Skeletal muscle tissue (tissue), 4 donors: ENCODE data around the gene MRPL4. TPM values are rescaled to one million over a fixed set of nuclear protein-coding genes. Genes with fewer than 3 reads are reported as not detected.
A peak's percentile ranks its signal among the peaks of the same experiment; 100 is the strongest.
"Not testable (repeated sequence)": the region's sequence is repeated elsewhere in the genome, so short reads cannot be mapped to it uniquely, and the experiment has no call there.

Experiments used
- H3K27ac ChIP-seq: one replicate; pipeline ENCODE4 v1.7.0; 2013; ENCODE audit warnings: mild to moderate bottlenecking, low read depth, low read length, inconsistent platforms
- H3K27me3 ChIP-seq, 3 donors: one replicate each; pipeline ENCODE4 v1.7.0; 2013; ENCODE audit warnings: low read length in 3 of 3; ENCODE audit not compliant: control insufficient read depth in 3 of 3, insufficient read depth in 3 of 3
- H3K36me3 ChIP-seq, 3 donors: one replicate each; pipeline ENCODE4 v1.7.0; 2013; ENCODE audit warnings: low read length in 3 of 3; ENCODE audit not compliant: control insufficient read depth in 3 of 3, insufficient read depth in 3 of 3
- H3K4me1 ChIP-seq, 3 donors: one replicate each; pipeline ENCODE4 v1.7.0; 2013; ENCODE audit warnings: low read length in 3 of 3, mild to moderate bottlenecking in 3 of 3; ENCODE audit not compliant: control insufficient read depth in 3 of 3, insufficient read depth in 3 of 3
- H3K4me3 ChIP-seq, 3 donors: one replicate each; pipeline ENCODE4 v1.7.0; 2013; ENCODE audit warnings: low read length in 3 of 3
- H3K9ac ChIP-seq, 3 donors: one replicate each; pipeline ENCODE4 v1.7.0; 2013; ENCODE audit warnings: low read length in 3 of 3, mild to moderate bottlenecking in 3 of 3, moderate library complexity in 2 of 3, low read depth in 1 of 3
- H3K9me3 ChIP-seq, 3 donors: one replicate each; pipeline ENCODE4 v1.7.0; 2013; ENCODE audit warnings: low read length in 3 of 3; ENCODE audit not compliant: control insufficient read depth in 3 of 3
- total RNA-seq: library from RNA; depleted of rRNA; stranded (reverse); fragments of >200 nt; gene quantifications from one replicate; pipeline ENCODE4 v1.2.3, GENCODE V29; 2014
- donor health status: Osteomylitis.

Gene MRPL4
- total RNA-seq, 1 donor from 2014 or later = 7.8 TPM

DNA sequence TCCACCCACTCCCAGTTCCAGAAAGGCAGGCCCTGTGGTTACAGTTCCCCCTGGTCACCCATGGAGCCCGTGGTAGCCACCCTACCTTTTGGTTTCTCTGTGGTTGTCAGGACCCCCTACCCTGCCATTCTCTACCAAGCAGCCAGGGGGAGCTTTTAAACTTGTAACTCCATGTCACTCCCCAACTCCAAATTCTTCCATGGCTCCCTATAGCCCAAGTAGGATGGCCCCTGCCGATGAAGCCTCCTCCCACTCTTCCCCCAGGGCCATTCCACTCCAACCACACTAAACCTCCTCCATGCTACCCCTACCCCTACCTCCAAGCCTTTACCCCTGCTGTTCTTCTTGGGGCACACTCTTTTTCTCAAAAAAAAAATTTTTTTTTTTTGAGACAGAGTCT, 23.1 kb upstream of the MRPL4 start:
- H3K36me3 ChIP-seq = peaks cover 4 to 5% (median 5%) of the 10 kb centered on the region in 3 donors
- H3K27ac ChIP-seq = no peak overlapping the region
- peaks cover 8 to 18% (median 16%) of the 10 kb centered on the region in 3 donors for H3K4me1 ChIP-seq
- H3K4me3 ChIP-seq = no peak overlapping the region
- H3K27me3 ChIP-seq = peaks cover 5 to 36% (median 11%) of the 10 kb centered on the region in 3 donors
- H3K9me3 ChIP-seq = no peaks in the 10 kb centered on the region
- H3K9ac ChIP-seq = no peak overlapping the region

DNA sequence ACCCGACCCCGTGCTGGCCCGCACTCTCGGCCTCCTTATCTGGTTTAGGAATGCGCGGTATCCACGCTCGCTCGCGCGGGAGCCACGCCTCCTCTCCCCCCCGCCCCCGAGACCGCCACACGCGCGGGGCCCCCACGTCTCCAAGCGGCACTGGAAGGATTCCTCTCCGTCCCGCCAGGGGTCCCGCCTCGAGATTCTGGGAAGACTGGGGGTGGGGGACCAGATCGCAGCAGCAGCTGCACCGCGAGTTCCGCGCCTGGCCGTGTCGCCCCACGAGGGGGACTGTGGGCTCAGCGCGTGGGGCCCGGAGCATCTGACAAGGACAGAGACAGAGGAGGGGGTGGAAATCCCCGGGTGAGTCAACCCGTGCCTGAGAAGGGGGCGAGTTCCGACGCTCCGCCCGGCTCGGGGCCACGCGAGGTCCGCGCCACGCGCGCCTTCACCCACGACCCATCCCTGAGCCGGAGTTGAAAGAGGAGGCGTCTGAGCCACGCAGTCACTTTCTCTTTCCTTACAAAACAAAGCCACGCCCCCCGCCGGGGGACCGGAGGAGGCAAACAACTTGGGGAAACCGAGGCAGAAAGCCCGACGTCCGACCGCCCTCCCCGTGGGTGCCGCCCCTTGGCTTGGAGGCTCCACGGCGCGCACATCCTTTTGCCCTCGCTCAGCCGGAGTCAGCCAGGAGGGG, 21.7 kb upstream of the MRPL4 start:
- Histone ChIP-seq H3K9me3 (no peaks in the 10 kb centered on the region), H3K36me3 (no peaks in the 10 kb centered on the region), H3K27me3 (peaks cover 5 to 36% (median 11%) of the 10 kb centered on the region in 3 donors), H3K9ac (peak overlapping the region; percentile 54 to 79 (median 74)), H3K4me3 (peak overlapping the region; percentile 71 to 75 (median 73)), H3K4me1 (peaks cover 8 to 18% (median 16%) of the 10 kb centered on the region in 3 donors), H3K27ac (peak overlapping the region; percentile 75)

DNA sequence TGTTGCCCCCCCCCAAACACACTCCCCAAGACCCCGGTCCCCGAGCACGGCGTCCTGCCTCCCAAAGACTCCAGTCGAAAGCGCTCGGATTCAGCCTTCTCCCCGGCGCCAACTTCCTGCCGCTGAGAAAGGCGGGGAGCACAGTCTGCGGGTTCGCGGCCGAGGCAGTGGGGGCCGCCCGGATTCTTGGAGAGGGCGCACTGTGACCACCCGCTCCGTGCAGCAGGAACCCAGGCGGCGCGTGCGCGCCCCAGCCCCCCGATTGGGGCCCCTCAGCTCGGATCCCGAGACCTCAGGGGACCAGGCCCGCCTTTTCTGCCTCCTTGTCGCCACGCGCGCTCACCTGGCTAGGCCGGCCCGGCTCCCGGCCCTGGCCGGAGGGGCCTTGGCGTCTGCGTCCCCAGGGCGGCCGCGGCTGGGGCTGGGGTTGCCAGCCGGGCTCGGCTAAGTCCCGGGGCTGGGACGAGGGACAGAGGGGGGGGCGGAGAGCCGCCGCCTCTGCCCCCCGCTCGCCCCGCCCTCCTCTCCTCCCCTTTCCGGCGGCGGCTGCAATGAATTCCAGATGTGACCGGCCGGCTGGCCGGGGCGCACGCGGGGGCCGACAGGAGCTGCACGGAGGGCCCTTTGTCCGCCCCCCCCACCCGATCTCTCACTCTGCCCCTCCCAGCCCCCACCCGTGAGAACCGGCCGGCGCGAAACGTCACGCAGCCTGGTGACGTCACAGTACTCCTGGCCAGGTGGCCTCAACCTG, 21.0 kb upstream of the MRPL4 start, which contains the start of gene S1PR2:
Gene S1PR2 (minus strand): TSS at position 471 of the 751 bp plus-strand sequence. CDS start 6,426 bp downstream, outside the sequence.
- H3K4me1 ChIP-seq = peaks cover 8 to 19% (median 18%) of the 10 kb centered on the region in 3 donors
- peak within 1 kb of the TSS; percentile 71 to 75 (median 73) for H3K4me3 ChIP-seq
- H3K27ac ChIP-seq = peak within 1 kb of the TSS; percentile 75
- no peaks in the 10 kb centered on the region for H3K36me3 ChIP-seq
- H3K9me3 ChIP-seq = no peaks in the 10 kb centered on the region
- peaks cover 5 to 36% (median 11%) of the 10 kb centered on the region in 3 donors for H3K27me3 ChIP-seq
- H3K9ac ChIP-seq = peak within 1 kb of the TSS; percentile 54 to 79 (median 74)

DNA sequence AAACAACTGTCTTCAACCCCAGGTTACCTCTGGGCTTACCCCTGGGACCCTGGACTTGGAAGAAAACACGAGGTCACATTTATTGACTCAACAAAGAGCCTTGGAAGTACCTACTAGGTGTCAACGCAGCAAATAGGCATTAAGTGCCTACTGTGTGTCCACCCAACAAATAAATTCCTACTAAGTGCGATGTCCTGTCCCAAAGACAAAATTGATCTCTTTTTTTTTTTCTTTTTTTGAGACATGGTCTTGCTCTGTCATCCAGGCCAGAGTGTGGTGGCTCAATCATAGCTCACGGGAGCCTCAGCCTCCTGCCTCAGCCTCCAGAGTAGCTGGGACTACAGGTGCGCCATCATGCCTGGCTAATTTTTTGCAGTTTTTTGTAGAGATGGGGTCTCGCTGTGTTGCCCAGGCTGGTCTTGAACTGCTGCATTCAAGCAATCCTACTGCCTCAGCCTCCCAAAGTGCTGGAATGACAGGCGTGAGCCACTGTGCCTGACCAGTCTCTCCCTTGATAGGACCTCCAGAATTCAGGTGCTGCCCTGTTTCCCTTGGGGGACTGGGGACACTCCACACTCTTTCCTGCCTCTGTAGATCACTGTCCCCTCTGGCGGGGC, 20.3 kb upstream of the MRPL4 start:
- H3K27me3 ChIP-seq = peaks cover 5 to 36% (median 11%) of the 10 kb centered on the region in 3 donors
- peak overlapping the region in 1 of 3 donors; percentile 22 for H3K4me3 ChIP-seq
- peaks cover 4 to 18% (median 16%) of the 10 kb centered on the region in 3 donors for H3K4me1 ChIP-seq
- peak overlapping the region; percentile 75 for H3K27ac ChIP-seq
- no peaks in the 10 kb centered on the region for H3K36me3 ChIP-seq
- H3K9ac ChIP-seq = peak overlapping the region in 1 of 3 donors; percentile 3
- no peaks in the 10 kb centered on the region for H3K9me3 ChIP-seq

DNA sequence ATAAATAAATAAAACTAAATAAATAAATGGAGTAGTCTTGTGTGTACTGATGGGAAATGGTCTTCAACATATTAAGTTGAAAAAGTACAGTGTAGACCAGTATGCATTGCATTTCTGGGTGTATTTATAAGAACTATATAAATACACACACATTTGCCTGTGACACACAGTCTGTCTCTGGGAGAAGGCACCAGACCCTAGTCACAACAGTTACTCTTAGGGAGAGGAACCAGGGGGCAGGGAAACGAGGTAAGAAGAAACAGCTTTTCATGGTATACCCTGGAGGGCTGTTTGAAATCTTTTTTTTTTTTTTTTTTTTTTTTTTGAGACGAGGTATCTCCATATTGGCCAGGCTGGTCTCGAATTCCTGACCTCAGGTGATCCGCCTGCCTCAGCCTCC, 18.1 kb upstream of the MRPL4 start:
- Histone ChIP-seq H3K27ac (no peak overlapping the region), H3K9me3 (no peaks in the 10 kb centered on the region), H3K27me3 (peaks cover 5 to 25% (median 6%) of the 10 kb centered on the region in 3 donors), H3K36me3 (no peaks in the 10 kb centered on the region), H3K9ac (no peak overlapping the region), H3K4me3 (no peak overlapping the region), H3K4me1 (peaks cover 13 to 20% (median 14%) of the 10 kb centered on the region in 3 donors)

DNA sequence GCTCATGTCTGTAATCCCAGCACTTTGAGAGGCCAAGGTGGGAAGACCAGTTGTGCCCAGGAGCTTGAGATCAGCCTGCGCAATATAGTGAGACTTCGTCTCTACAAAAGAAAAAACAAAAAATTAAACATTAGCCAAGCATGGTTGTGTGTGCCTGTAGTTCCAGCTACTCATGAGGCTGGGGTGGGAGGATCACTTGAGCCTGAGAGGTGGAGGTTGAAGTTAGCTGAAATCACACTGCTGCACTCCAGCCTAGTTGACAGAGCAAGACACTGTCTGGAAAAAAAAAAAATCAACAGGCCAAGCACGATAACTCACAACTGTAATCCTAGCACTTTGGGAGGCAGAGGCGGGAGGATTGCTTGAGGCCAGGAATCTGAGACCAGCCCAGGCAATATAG, 17.0 kb upstream of the MRPL4 start:
- Histone ChIP-seq H3K36me3 (no peaks in the 10 kb centered on the region), H3K9ac (no peak overlapping the region), H3K4me3 (no peak overlapping the region), H3K27ac (no peak overlapping the region), H3K9me3 (no peaks in the 10 kb centered on the region), H3K4me1 (peaks cover 10 to 13% (median 13%) of the 10 kb centered on the region in 3 donors), H3K27me3 (peaks cover 5 to 18% (median 6%) of the 10 kb centered on the region in 3 donors)

DNA sequence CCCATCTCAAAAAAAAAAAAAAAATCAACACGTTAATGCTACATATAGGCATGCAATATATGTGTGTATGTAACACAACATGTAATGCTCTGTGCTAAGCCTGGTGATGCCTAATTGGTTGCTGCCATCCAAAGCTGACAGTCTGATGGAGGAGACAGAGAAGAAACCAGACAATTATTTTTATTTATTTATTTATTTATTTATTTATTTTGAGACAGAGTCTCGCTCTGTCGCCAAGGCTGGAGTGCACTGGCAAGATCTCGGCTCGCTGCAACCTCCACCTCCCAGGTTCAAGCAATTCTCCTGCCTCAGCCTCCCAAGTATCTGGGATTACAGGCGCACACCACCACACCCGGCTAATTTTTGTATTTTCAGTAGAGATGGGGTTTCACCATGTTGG, 16.6 kb upstream of the MRPL4 start:
- not testable (repeated sequence) for H3K4me3 ChIP-seq, H3K36me3 ChIP-seq, H3K9ac ChIP-seq, H3K9me3 ChIP-seq
- H3K27ac ChIP-seq = peak overlapping the region; percentile 61
- H3K27me3 ChIP-seq = peaks cover 2 to 14% (median 2%) of the 10 kb centered on the region in 3 donors
- peaks cover 6 to 10% (median 9%) of the 10 kb centered on the region in 3 donors for H3K4me1 ChIP-seq

DNA sequence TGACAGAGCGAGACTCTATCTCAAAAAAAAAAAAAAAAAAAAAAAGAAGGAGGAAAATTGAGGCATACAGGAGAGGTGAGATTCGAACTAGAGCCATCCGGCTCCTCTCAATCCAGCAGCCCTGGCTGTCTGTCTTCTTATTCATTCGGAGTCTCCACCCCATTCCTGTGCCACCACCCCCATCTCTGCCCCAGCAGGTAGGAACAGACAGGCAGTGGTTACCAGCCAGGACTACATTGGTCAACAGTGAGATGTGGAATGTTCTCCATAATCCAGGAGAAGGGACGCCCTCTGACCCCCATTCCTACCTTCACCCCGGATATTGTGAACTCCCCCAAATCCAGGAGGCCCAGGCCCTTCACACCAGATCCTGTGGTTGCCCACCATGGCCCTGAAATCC, 14.3 kb upstream of the MRPL4 start:
- H3K4me3 ChIP-seq = no peak overlapping the region
- no peaks in the 10 kb centered on the region for H3K36me3 ChIP-seq
- H3K4me1 ChIP-seq = peaks cover 0 to 9% (median 6%) of the 10 kb centered on the region in 3 donors
- H3K27ac ChIP-seq = peak overlapping the region; percentile 66
- no peaks in the 10 kb centered on the region for H3K9me3 ChIP-seq
- H3K9ac ChIP-seq = peak overlapping the region in 1 of 3 donors; percentile 14
- H3K27me3 ChIP-seq = no peaks in the 10 kb centered on the region

DNA sequence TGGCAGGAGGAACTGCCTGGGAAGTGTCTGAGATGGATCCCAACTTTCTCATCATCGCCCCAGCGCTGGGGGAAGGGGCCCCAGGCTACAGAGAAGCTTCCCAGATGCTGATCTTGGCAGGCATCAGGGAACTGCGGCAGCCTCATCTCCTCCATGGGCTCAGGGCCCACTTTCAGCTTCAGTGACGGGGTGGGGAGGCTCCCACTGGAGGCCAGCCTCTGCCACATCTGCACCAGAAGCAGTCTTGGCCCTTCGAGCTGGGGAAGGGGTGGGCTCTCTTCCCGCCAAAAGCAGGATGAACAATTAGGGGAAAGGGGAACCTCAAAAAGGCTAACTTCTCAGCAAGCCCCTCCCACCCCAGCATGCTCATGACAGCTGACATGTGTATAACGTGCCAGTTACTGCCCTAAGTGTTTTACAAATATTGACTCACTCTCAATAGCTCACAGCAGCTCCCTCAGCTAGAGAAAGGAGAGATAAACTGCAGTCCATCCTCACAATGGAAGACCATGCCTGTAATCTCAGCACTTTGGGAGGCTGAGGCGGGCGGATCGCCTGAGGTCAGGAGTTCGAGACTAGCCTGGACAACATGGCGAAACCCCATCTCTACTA, 13.7 kb upstream of the MRPL4 start:
- Histone ChIP-seq H3K9me3 (no peaks in the 10 kb centered on the region), H3K4me3 (no peak overlapping the region), H3K27me3 (no peaks in the 10 kb centered on the region), H3K4me1 (peaks cover 0 to 9% (median 6%) of the 10 kb centered on the region in 3 donors), H3K9ac (no peak overlapping the region), H3K36me3 (no peaks in the 10 kb centered on the region), H3K27ac (peak overlapping the region; percentile 66)
